Pancreas (tissue), 10 donors: Measurements from ENCODE around the gene C1QTNF3. TPM values are rescaled to one million over a fixed set of nuclear protein-coding genes. Genes with fewer than 3 reads are reported as not detected.
A peak's percentile ranks its signal among the peaks of the same experiment; 100 is the strongest.

ENCODE experiments used
- ATAC-seq, 4 donors: fragments of 200-7000 bp; cut with Tn5 transposase; one replicate each; pipeline versions ENCODE4 v1.8.0 to v1.9.1; 2020; ENCODE audit warnings: mild to moderate bottlenecking in 4 of 4, moderate library complexity in 4 of 4
- DNase-seq, 6 donors: peaks; one replicate each; pipeline ENCODE4 v3.0.0-alpha.2; 2020
- FAIRE-seq: peaks from 2 replicates; lab custom pipeline; 2012; peaks lifted over from hg19 to GRCh38; lab: Jason Lieb, UNC
- H3K27ac ChIP-seq, 4 donors: fragments of 200-600 bp; sonication (generic); 1 replicate in 3 of 4; 2 replicates in 1 of 4; pipeline versions ENCODE4 v1.5.0 to v1.8.0; 2020
- H3K27me3 ChIP-seq, 4 donors: fragments of 200-600 bp; one replicate each; pipeline ENCODE4 v1.8.0; 2021
- H3K36me3 ChIP-seq, 3 donors: fragments of 200-600 bp; sonication (generic) in 1 of 3; one replicate each; pipeline versions ENCODE4 v1.5.0 to v1.8.0; 2020 to 2021
- H3K4me1 ChIP-seq, 3 donors: fragments of 200-600 bp; one replicate each; pipeline ENCODE4 v1.8.0; 2021
- H3K4me3 ChIP-seq, 4 donors: fragments of 200-600 bp; sonication (generic) in 2 of 4; one replicate each; pipeline versions ENCODE4 v1.5.0 to v1.8.0; 2020 to 2021
- H3K9me3 ChIP-seq, 4 donors: fragments of 200-600 bp; one replicate each; pipeline ENCODE4 v1.8.0; 2021
- CTCF ChIP-seq, 4 donors: fragments of 200-600 bp; sonication (generic) in 3 of 4; IDR thresholded peaks; one replicate each; pipeline versions ENCODE4 v1.5.0 to v1.8.0; 2021; ENCODE audit warnings: antibody characterized with exemption in 4 of 4
- WGBS, 2 donors: extraction: QIAGEN DNeasy Blood & Tissue Kit; methylation state at CpG; one replicate each; pipeline ENCODE4 v1.1.7; 2013; 5-methylcytosine and 5-hydroxymethylcytosine counted together
- intact Hi-C, 3 donors: fragments of 100-400 bp; cut with DNase I; formaldehyde crosslinking; loops; one replicate each; pipeline versions ENCODE4 v1.11.1 to v1.14.2; 2022
- polyA plus RNA-seq, 2 donors: library from polyadenylated mRNA; stranded (reverse); fragments of 200-250 nt; gene quantifications; one replicate each; pipeline ENCODE4 v1.2.3, GENCODE V29; 2013
- total RNA-seq, 6 donors: library from RNA; stranded (reverse); fragmentation: NEBNext Ultra II Directional in 4 of 6; extraction: Animal tissue kit (Norgen Biotek cat#: 25700) in 4 of 6; gene quantifications; one replicate each; pipeline versions ENCODE4 v1.2.1 to v1.2.4, GENCODE V29; 2021 to 2023
- donor health status: healthy with polysubstance abuse.
- donor health status: DM: no; HTN: no; CAD: no; lungs with moderate emphysema.
- donor health status: DM: no; HTN: no; CAD: no.
- donor health status: control.
- donor health status: control.
- donor health status: Bipolar disorder and iron deficiency.
- donor health status: DM: yes; HTN: yes; CAD: no.
- donor health status: DM: no; HTN: no; CAD: no.
- donor health status: DM: no; HTN: no; CAD: no.
- donor health status: DM: yes; HTN: yes; CAD: no.

The C1QTNF3 gene
- total and polyA plus RNA-seq, 8 donors = 2.0 to 11.7 (median 3.1) TPM

- DNase-seq = no peak
- Histone ChIP-seq H3K27ac (no peak overlapping the region), H3K27me3 (no peaks in the 10 kb centered on the region), H3K9me3 (no peaks in the 10 kb centered on the region), H3K4me1 (peaks cover 5 to 17% (median 5%) of the 10 kb centered on the region in 3 donors), H3K36me3 (no peaks in the 10 kb centered on the region), H3K4me3 (no peak overlapping the region)
- no peak for TF ChIP-seq CTCF (IDR thresholded peaks at IDR 0.05)
- intact Hi-C loops = no loop called here
- ATAC-seq = no peak
- 17 to 19% methylated on average over 1 of the region's 1 CpG for WGBS, 2 donors
- FAIRE-seq = no peak
Measured at GRCh38 chr5:34030048-34030447, 13.0 kb downstream of the C1QTNF3 start.

DNA sequence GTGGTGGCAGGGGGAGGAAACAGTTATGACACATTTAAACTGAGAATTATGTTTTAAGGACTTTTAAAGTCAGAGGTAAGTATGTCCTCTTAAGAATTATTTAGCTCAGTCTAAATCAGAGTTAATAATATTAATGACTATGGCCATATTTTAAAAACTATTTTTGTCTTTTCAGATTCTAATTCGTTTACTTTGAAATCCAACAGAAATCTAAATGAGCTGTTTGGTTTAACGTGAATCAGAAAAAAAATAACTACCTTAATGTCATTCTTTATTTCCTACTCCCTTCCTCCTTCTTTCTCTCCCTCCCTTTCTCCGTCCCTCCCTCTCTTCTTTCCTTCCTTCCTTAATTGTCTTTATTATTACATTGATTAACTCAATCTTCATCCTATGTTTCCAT lies 14.7 kb downstream of the C1QTNF3 start:
- Histone ChIP-seq H3K36me3 (no peaks in the 10 kb centered on the region), H3K4me1 (peaks cover 5 to 17% (median 5%) of the 10 kb centered on the region in 3 donors), H3K9me3 (no peaks in the 10 kb centered on the region), H3K27me3 (no peaks in the 10 kb centered on the region), H3K4me3 (no peak overlapping the region), H3K27ac (no peak overlapping the region)
- 84 to 92% methylated on average over 3 of the region's 3 CpGs for WGBS, 2 donors
- no peak for FAIRE-seq
- ATAC-seq = no peak
- no peak for TF ChIP-seq CTCF (IDR thresholded peaks at IDR 0.05)
- DNase-seq = no peak
- intact Hi-C loops = no loop called here

- H3K27me3 ChIP-seq = no peaks in the 10 kb centered on the region
- no peak overlapping the region for H3K4me3 ChIP-seq
- H3K36me3 ChIP-seq = no peaks in the 10 kb centered on the region
- DNase-seq (peak; percentile 56 to 81 (median 70)), FAIRE-seq (no peak), ATAC-seq (peak; percentile 95 to 98 (median 96))
- peak overlapping the region in 2 of 4 donors; percentile 50 to 63 for H3K27ac ChIP-seq
- no peaks in the 10 kb centered on the region for H3K9me3 ChIP-seq
- intact Hi-C loops = no loop called here
- peaks cover 5 to 23% (median 12%) of the 10 kb centered on the region in 3 donors for H3K4me1 ChIP-seq
- WGBS, 2 donors = 35 to 39% methylated on average over 9 of the region's 9 CpGs
- no peak for TF ChIP-seq CTCF (IDR thresholded peaks at IDR 0.05)
Measured at GRCh38 chr5:34026089-34026761, 16.8 kb downstream of the C1QTNF3 start.

DNA sequence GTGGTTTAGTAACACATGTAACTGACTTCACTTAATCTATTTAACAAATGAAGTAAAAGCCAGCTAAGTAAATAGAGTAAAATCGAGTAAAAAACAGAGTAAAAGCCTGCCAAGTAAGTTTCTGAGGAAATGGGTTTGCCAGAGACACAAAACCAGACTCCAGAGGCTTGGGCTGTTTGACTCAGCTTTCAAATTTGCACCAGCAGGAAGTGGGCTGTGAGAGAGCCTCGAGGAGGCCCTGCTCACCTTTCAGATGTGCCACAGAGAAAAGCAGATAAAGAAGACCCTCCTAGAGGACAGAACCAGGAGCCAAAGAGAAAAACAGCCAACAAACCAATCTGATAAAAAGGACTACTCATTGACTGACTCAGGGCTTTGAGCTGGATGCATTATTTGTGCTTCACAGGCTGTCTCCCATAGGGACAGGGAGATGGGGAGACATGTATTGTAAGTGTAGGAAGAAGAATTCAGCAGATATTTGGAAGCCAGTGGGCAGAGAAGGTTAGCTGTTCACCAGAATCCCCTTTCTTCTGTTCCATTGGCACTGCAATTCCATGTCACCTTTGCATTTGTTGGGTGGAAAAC lies 20.8 kb downstream of the C1QTNF3 start:
- WGBS, 2 donors = 10 to 13% methylated on average over 2 of the region's 2 CpGs
- intact Hi-C loops = no loop called here
- Histone ChIP-seq H3K27me3 (no peaks in the 10 kb centered on the region), H3K4me1 (peaks cover 5 to 12% (median 7%) of the 10 kb centered on the region in 3 donors), H3K27ac (peak overlapping the region in 2 of 4 donors; percentile 4 to 20), H3K4me3 (no peak overlapping the region), H3K9me3 (no peaks in the 10 kb centered on the region), H3K36me3 (peaks cover 0 to 4% (median 0%) of the 10 kb centered on the region in 3 donors)
- peak in 3 of 4 donors; percentile 14 to 25 (median 18) for ATAC-seq
- no peak for FAIRE-seq
- no peak for DNase-seq
- TF ChIP-seq CTCF (IDR thresholded peaks at IDR 0.05) = no peak

GRCh38 chr5:34021334-34021733 lies 21.7 kb downstream of the C1QTNF3 start:
- DNase-seq (no peak), ATAC-seq (no peak), FAIRE-seq (no peak)
- intact Hi-C loops = no loop called here
- no peak overlapping the region for H3K27ac ChIP-seq
- no peaks in the 10 kb centered on the region for H3K27me3 ChIP-seq
- H3K36me3 ChIP-seq = peaks cover 0 to 4% (median 0%) of the 10 kb centered on the region in 3 donors
- peaks cover 5 to 8% (median 7%) of the 10 kb centered on the region in 3 donors for H3K4me1 ChIP-seq
- H3K4me3 ChIP-seq = no peak overlapping the region
- no peak for TF ChIP-seq CTCF (IDR thresholded peaks at IDR 0.05)
- WGBS, 2 donors = 70 to 76% methylated on average over 2 of the region's 2 CpGs
- H3K9me3 ChIP-seq = no peaks in the 10 kb centered on the region
